A673 (cell line): Measurements from ENCODE around the gene DNAAF5.

Experiments
- EZH2 ChIP-seq: fragments of 200-600 bp; sonication (generic); IDR thresholded peaks from 2 replicates; pipeline ENCODE4 v1.6.1; 2017; ENCODE audit warnings: borderline replicate concordance, low read depth, mild to moderate bottlenecking, mixed read lengths, antibody characterized with exemption, low read length; ENCODE audit not compliant: poor library complexity, severe bottlenecking
- TF ChIP-seq, protein P1 (sequence below): fragments of 300-800, 200-600 bp; sonication (generic); conservative IDR thresholded peaks from 2 replicates; pipeline ENCODE4 v1.5.1; 2017; ENCODE audit warnings: low read depth, mild to moderate bottlenecking, antibody characterized with exemption, low read length, moderate library complexity, mixed read lengths

DNA sequence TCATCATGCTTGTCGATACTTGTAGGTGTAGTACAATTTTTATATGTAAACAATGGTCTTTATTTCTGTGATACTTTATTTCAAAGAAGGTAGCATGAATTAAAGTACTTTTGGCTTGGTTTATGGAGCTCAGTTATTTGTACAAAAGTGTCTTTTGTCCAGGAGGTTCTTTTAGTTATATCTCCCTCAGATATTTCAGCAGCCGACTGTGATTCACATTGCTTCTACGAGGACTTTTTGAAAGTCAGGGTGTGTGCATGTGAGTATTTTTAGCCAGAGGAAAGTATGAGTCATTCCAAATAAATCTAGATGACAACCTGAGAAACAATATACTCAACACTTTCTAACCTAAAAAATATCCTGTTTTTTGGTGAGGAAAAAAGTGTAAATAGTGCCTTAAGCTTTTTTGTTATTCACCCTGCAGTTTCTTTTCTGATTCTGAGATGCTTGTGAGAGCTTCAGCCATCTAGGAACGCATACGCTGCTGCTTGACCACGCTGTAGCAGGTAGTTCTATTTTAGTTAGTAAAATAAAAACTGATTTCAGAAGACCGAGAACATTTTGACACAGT, 105.2 kb downstream of the DNAAF5 start:
- TF ChIP-seq, protein P1, sequence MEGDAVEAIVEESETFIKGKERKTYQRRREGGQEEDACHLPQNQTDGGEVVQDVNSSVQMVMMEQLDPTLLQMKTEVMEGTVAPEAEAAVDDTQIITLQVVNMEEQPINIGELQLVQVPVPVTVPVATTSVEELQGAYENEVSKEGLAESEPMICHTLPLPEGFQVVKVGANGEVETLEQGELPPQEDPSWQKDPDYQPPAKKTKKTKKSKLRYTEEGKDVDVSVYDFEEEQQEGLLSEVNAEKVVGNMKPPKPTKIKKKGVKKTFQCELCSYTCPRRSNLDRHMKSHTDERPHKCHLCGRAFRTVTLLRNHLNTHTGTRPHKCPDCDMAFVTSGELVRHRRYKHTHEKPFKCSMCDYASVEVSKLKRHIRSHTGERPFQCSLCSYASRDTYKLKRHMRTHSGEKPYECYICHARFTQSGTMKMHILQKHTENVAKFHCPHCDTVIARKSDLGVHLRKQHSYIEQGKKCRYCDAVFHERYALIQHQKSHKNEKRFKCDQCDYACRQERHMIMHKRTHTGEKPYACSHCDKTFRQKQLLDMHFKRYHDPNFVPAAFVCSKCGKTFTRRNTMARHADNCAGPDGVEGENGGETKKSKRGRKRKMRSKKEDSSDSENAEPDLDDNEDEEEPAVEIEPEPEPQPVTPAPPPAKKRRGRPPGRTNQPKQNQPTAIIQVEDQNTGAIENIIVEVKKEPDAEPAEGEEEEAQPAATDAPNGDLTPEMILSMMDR: no peak
- no peak for TF ChIP-seq EZH2
